Mesenchymal stem cell (in vitro differentiated cells and primary cell): ENCODE data around the gene SMAD3.
A peak's percentile ranks its signal among the peaks of the same experiment; 100 is the strongest.

Experiments
- DNase-seq: peaks from one replicate; pipeline ENCODE4 v3.0.0-alpha.2; 2013
- H2AFZ ChIP-seq: one replicate; pipeline ENCODE4 v1.6.1; 2013; ENCODE audit warnings: low read depth, mild to moderate bottlenecking, control low read depth, inconsistent platforms, low read length, moderate library complexity
- H2AK5ac ChIP-seq: 2 replicates; pipeline ENCODE4 v1.6.1; 2013; ENCODE audit warnings: low read length, moderate library complexity, mild to moderate bottlenecking, inconsistent platforms; ENCODE audit not compliant: severe bottlenecking
- H2BK120ac ChIP-seq: one replicate; pipeline ENCODE4 v1.6.1; 2013; ENCODE audit warnings: low read depth, mild to moderate bottlenecking, inconsistent platforms, low read length, moderate library complexity
- H2BK12ac ChIP-seq, 2 experiments: one replicate each; pipeline ENCODE4 v1.6.1; 2013; ENCODE audit warnings: inconsistent platforms in 2 of 2, low read length in 2 of 2, mild to moderate bottlenecking in 2 of 2, moderate library complexity in 2 of 2, control low read depth in 1 of 2
- H2BK15ac ChIP-seq: one replicate; pipeline ENCODE4 v1.6.1; 2013; ENCODE audit warnings: mild to moderate bottlenecking, low read depth, inconsistent platforms; ENCODE audit not compliant: poor library complexity, severe bottlenecking
- H2BK5ac ChIP-seq: 2 replicates; pipeline ENCODE4 v1.6.1; 2013; ENCODE audit warnings: low read depth, mild to moderate bottlenecking, low read length, control low read depth, inconsistent platforms; ENCODE audit not compliant: poor library complexity, severe bottlenecking
- H3K14ac ChIP-seq, 2 experiments: one replicate each; pipeline ENCODE4 v1.6.1; 2013; ENCODE audit warnings: inconsistent platforms in 2 of 2, low read length in 2 of 2, control low read depth in 1 of 2, mild to moderate bottlenecking in 1 of 2, moderate library complexity in 1 of 2
- H3K18ac ChIP-seq, 2 experiments: one replicate each; pipeline ENCODE4 v1.6.1; 2013; ENCODE audit warnings: inconsistent platforms in 2 of 2, low read length in 2 of 2, control low read depth in 1 of 2, low read depth in 1 of 2, mild to moderate bottlenecking in 1 of 2
- H3K23ac ChIP-seq, 2 experiments: one replicate each; pipeline ENCODE4 v1.6.1; 2013; ENCODE audit warnings: inconsistent platforms in 2 of 2, low read length in 2 of 2, mild to moderate bottlenecking in 2 of 2, moderate library complexity in 2 of 2, control low read depth in 1 of 2
- H3K27ac ChIP-seq: 2 replicates; pipeline ENCODE4 v1.5.1; 2013; ENCODE audit warnings: mild to moderate bottlenecking, moderate library complexity, low read length, control low read depth, inconsistent platforms; ENCODE audit not compliant: poor library complexity, severe bottlenecking
- H3K27me3 ChIP-seq, 2 experiments: 2 replicates each; pipeline versions ENCODE4 v1.6.1 to v1.7.0; 2013; ENCODE audit warnings: low read length in 2 of 2, mild to moderate bottlenecking in 2 of 2, moderate library complexity in 2 of 2, control low read depth in 1 of 2, inconsistent platforms in 1 of 2; ENCODE audit not compliant: control insufficient read depth in 1 of 2, insufficient read depth in 1 of 2
- H3K36me3 ChIP-seq, 2 experiments: 2 replicates each; pipeline versions ENCODE4 v1.6.1 to v1.7.0; 2013; ENCODE audit warnings: low read length in 2 of 2, control low read depth in 1 of 2, inconsistent platforms in 1 of 2, low read depth in 1 of 2, mild to moderate bottlenecking in 1 of 2; ENCODE audit not compliant: insufficient read depth in 2 of 2, control insufficient read depth in 1 of 2
- H3K4ac ChIP-seq, 2 experiments: one replicate each; pipeline ENCODE4 v1.6.1; 2013; ENCODE audit warnings: inconsistent platforms in 2 of 2, low read length in 2 of 2, mild to moderate bottlenecking in 2 of 2, moderate library complexity in 2 of 2, control low read depth in 1 of 2, low read depth in 1 of 2
- H3K4me1 ChIP-seq: 2 replicates; pipeline ENCODE4 v1.6.1; 2013; ENCODE audit warnings: low read depth, low read length, control low read depth; ENCODE audit not compliant: control insufficient read depth, insufficient read depth
- H3K4me2 ChIP-seq: 2 replicates; pipeline ENCODE4 v1.6.1; 2013; ENCODE audit warnings: low read length, mild to moderate bottlenecking, inconsistent platforms; ENCODE audit not compliant: poor library complexity, severe bottlenecking
- H3K4me3 ChIP-seq, 2 experiments: 2 replicates each; pipeline versions ENCODE4 v1.5.1 to v1.7.0; 2013; ENCODE audit warnings: low read length in 2 of 2, mild to moderate bottlenecking in 2 of 2, control low read depth in 1 of 2, low read depth in 1 of 2; ENCODE audit not compliant: insufficient read depth in 1 of 2
- H3K79me1 ChIP-seq: replicated peaks from 2 replicates; pipeline ENCODE4 v1.6.1; 2013; ENCODE audit warnings: mild to moderate bottlenecking, control low read depth, low read length, inconsistent platforms; ENCODE audit not compliant: poor library complexity, severe bottlenecking
- H3K9ac ChIP-seq: 2 replicates; pipeline ENCODE4 v1.7.0; 2013; ENCODE audit warnings: mild to moderate bottlenecking, low read length, moderate library complexity
- H3K9me3 ChIP-seq: 2 replicates; pipeline ENCODE4 v1.7.0; 2013; ENCODE audit warnings: mild to moderate bottlenecking, low read length; ENCODE audit not compliant: control insufficient read depth
- H4K8ac ChIP-seq: one replicate; pipeline ENCODE4 v1.6.1; 2013; ENCODE audit warnings: inconsistent platforms, mild to moderate bottlenecking, low read length, moderate library complexity
- H4K91ac ChIP-seq: one replicate; pipeline ENCODE4 v1.6.1; 2013; ENCODE audit warnings: mild to moderate bottlenecking, low read length, inconsistent platforms
- WGBS: methylation state at CpG from one replicate; pipeline ENCODE4 v1.1.7; 2013; ENCODE audit warnings: mixed read lengths; 5-methylcytosine and 5-hydroxymethylcytosine counted together

The SMAD3 gene

DNA sequence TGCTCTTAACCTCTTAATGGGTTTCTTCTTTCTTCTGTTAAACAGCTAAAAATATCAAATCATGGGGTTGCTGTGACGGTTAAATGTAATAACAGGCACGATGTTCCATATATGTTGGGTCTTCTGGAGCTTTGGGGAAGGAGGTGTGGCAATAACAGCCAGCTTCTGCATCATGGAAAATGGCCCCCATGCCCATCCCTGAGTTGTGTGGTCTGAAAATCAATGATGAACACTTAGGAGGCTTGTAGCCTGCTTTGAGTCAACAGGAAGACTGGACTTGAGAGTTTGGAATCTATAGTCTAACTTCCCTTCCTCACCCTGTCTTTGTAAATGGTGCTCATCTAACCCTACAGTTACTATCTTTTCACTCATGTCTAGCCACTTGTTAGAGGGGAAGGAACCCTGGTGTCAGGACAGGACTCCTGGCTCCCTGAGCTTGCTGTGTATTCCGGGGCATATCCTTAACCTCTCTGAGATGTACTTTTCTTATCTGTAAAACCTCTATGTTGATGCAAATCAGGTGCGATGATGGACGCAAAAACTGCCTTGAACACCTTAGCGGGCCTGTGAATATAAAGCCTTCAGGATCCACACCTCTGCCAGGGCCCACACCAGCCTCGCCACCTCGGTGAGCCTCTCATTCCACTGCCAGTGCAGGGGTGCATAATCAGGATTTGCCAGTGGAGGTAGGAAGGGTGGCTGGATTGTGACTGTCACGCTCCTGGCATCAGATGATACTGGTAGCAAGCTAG is 27.5 kb downstream of the SMAD3 start:
- Histone ChIP-seq H3K4me3 (no peak overlapping the region), H4K8ac (no peak overlapping the region), H4K91ac (peak overlapping the region; percentile 70), H3K4me1 (peaks cover 24% of the 10 kb centered on the region), H2BK5ac (no peak overlapping the region), H2AK5ac (no peak overlapping the region), H2AFZ (no peak overlapping the region), H2BK120ac (no peak overlapping the region), H3K27ac (no peak overlapping the region), H2BK15ac (no peak overlapping the region), H3K18ac (peak overlapping the region; percentile 28 to 76), H3K14ac (peak overlapping the region in 1 of 2 experiments; percentile 73), H3K27me3 (no peaks in the 10 kb centered on the region), H3K9me3 (no peaks in the 10 kb centered on the region), H2BK12ac (peak overlapping the region; percentile 23 to 29), H3K4me2 (no peak overlapping the region), H3K36me3 (peaks cover 12 to 41% of the 10 kb centered on the region in 2 experiments), H3K4ac (no peak overlapping the region), H3K9ac (peak overlapping the region; percentile 76), H3K79me1 (peaks cover 44% of the 10 kb centered on the region), H3K23ac (no peak overlapping the region)
- DNase-seq = peak; percentile 57
- WGBS = 96% methylated on average over 9 of the region's 9 CpGs

GRCh38 chr15:67093504-67093862 is 28.1 kb downstream of the SMAD3 start:
- no peak overlapping the region for H4K8ac ChIP-seq
- peaks cover 12 to 41% of the 10 kb centered on the region in 2 experiments for H3K36me3 ChIP-seq
- H3K18ac ChIP-seq = peak overlapping the region in 1 of 2 experiments; percentile 28
- H3K27ac ChIP-seq = no peak overlapping the region
- peak overlapping the region in 1 of 2 experiments; percentile 73 for H3K14ac ChIP-seq
- H2AK5ac ChIP-seq = no peak overlapping the region
- peaks cover 38% of the 10 kb centered on the region for H3K79me1 ChIP-seq
- WGBS = 89% methylated on average over 7 of the region's 7 CpGs
- H3K4me3 ChIP-seq = no peak overlapping the region
- no peaks in the 10 kb centered on the region for H3K9me3 ChIP-seq
- peak overlapping the region; percentile 18 for H4K91ac ChIP-seq
- peak overlapping the region in 1 of 2 experiments; percentile 68 for H3K4ac ChIP-seq
- H2BK120ac ChIP-seq = no peak overlapping the region
- no peak overlapping the region for H3K9ac ChIP-seq
- no peak overlapping the region for H2BK15ac ChIP-seq
- H2BK5ac ChIP-seq = no peak overlapping the region
- no peak overlapping the region for H3K4me2 ChIP-seq
- no peak overlapping the region for H2AFZ ChIP-seq
- peaks cover 29% of the 10 kb centered on the region for H3K4me1 ChIP-seq
- H3K23ac ChIP-seq = no peak overlapping the region
- H2BK12ac ChIP-seq = peak overlapping the region; percentile 29 to 73
- H3K27me3 ChIP-seq = no peaks in the 10 kb centered on the region
- no peak for DNase-seq

- H4K91ac ChIP-seq = peak overlapping the region; percentile 62
- peak overlapping the region; percentile 48 for H4K8ac ChIP-seq
- peaks cover 38% of the 10 kb centered on the region for H3K79me1 ChIP-seq
- no peak for DNase-seq
- peaks cover 28% of the 10 kb centered on the region for H3K4me1 ChIP-seq
- no peak overlapping the region for H3K4me2 ChIP-seq
- no peak overlapping the region for H3K14ac ChIP-seq
- no peak overlapping the region for H3K4me3 ChIP-seq
- no peak overlapping the region for H2AFZ ChIP-seq
- H3K27me3 ChIP-seq = no peaks in the 10 kb centered on the region
- peaks cover 12 to 41% of the 10 kb centered on the region in 2 experiments for H3K36me3 ChIP-seq
- H3K18ac ChIP-seq = peak overlapping the region in 1 of 2 experiments; percentile 55
- peak overlapping the region; percentile 29 for H2BK15ac ChIP-seq
- H3K9ac ChIP-seq = no peak overlapping the region
- H3K4ac ChIP-seq = peak overlapping the region in 1 of 2 experiments; percentile 68
- no peak overlapping the region for H2BK5ac ChIP-seq
- H2BK120ac ChIP-seq = no peak overlapping the region
- no peak overlapping the region for H3K23ac ChIP-seq
- WGBS = 93% methylated on average over 12 of the region's 15 CpGs
- no peak overlapping the region for H2AK5ac ChIP-seq
- peak overlapping the region; percentile 25 to 73 for H2BK12ac ChIP-seq
- H3K27ac ChIP-seq = no peak overlapping the region
- no peaks in the 10 kb centered on the region for H3K9me3 ChIP-seq
Observed at GRCh38 chr15:67094001-67094826, 28.8 kb downstream of the SMAD3 start.

- H3K14ac ChIP-seq = no peak overlapping the region
- H3K4me2 ChIP-seq = no peak overlapping the region
- H3K27me3 ChIP-seq = no peaks in the 10 kb centered on the region
- H4K8ac ChIP-seq = peak overlapping the region; percentile 13
- H2BK120ac ChIP-seq = no peak overlapping the region
- no peak overlapping the region for H2AK5ac ChIP-seq
- no peak overlapping the region for H3K23ac ChIP-seq
- no peaks in the 10 kb centered on the region for H3K9me3 ChIP-seq
- peak overlapping the region in 1 of 2 experiments; percentile 54 for H3K18ac ChIP-seq
- no peak overlapping the region for H3K4me3 ChIP-seq
- H4K91ac ChIP-seq = no peak overlapping the region
- no peak overlapping the region for H2BK5ac ChIP-seq
- peaks cover 20% of the 10 kb centered on the region for H3K4me1 ChIP-seq
- WGBS = 100% methylated on average over 2 of the region's 7 CpGs
- DNase-seq = no peak
- no peak overlapping the region for H2BK15ac ChIP-seq
- H3K36me3 ChIP-seq = peaks cover 12 to 41% of the 10 kb centered on the region in 2 experiments
- H3K79me1 ChIP-seq = peaks cover 31% of the 10 kb centered on the region
- H2BK12ac ChIP-seq = peak overlapping the region in 1 of 2 experiments; percentile 37
- no peak overlapping the region for H3K4ac ChIP-seq
- no peak overlapping the region for H3K27ac ChIP-seq
- H2AFZ ChIP-seq = no peak overlapping the region
- no peak overlapping the region for H3K9ac ChIP-seq
Observed at GRCh38 chr15:67095912-67096311, 30.5 kb downstream of the SMAD3 start.
